ENCODE measurements around the gene GAL3ST3. TPM values are rescaled to one million over a fixed set of nuclear protein-coding genes. Genes with fewer than 3 reads are reported as not detected.
"Not testable (repeated sequence)": the region's sequence is repeated elsewhere in the genome, so short reads cannot be mapped to it uniquely, and the experiment has no call there.

Gene GAL3ST3
- total and polyA plus RNA-seq, 7 donors = 0.03 to 0.36 TPM; not detected in 5

GRCh38 chr11:66081505-66081904 lies 32.5 kb upstream of the GAL3ST3 start:
- DNase-seq = no peak
- Histone ChIP-seq H3K27ac (no peak overlapping the region), H3K27me3 (ENCODE audit: insufficient read depth in 3 of 3, low read length in 2 of 3) (no peaks in the 10 kb centered on the region), H3K9me3 (no peaks in the 10 kb centered on the region), H3K36me3 (ENCODE audit: insufficient read depth in 1 of 2, low read depth in 1 of 2) (no peaks in the 10 kb centered on the region), H3K4me3 (no peak overlapping the region), H3K4me1 (peaks cover 4% of the 10 kb centered on the region)
- 45 to 48% (median 45%) methylated on average over 5 of the region's 5 CpGs for WGBS, 3 donors
- no peak for ATAC-seq
- no peak for TF ChIP-seq CTCF (IDR thresholded peaks at IDR 0.05)
- intact Hi-C loops (cut with DNase I) = no loop called here

GRCh38 chr11:66080055-66080817 lies 31.3 kb upstream of the GAL3ST3 start:
- DNase-seq (peak in 1 of 2 donors; percentile 39), ATAC-seq (peak in 3 of 4 donors; percentile 46 to 63 (median 52))
- H3K27me3 ChIP-seq (ENCODE audit: insufficient read depth in 3 of 3, low read length in 2 of 3) = no peaks in the 10 kb centered on the region
- no peaks in the 10 kb centered on the region for H3K9me3 ChIP-seq
- intact Hi-C loops (cut with DNase I) = no loop called here
- TF ChIP-seq CTCF (IDR thresholded peaks at IDR 0.05) = no peak
- no peak overlapping the region for H3K4me3 ChIP-seq
- H3K36me3 ChIP-seq (ENCODE audit: insufficient read depth in 1 of 2, low read depth in 1 of 2) = no peaks in the 10 kb centered on the region
- peaks cover 4% of the 10 kb centered on the region for H3K4me1 ChIP-seq
- WGBS, 3 donors = 77 to 80% (median 80%) methylated on average over 9 of the region's 9 CpGs
- no peak overlapping the region for H3K27ac ChIP-seq

GRCh38 chr11:66078949-66079348 lies 30.0 kb upstream of the GAL3ST3 start:
- H3K4me3 ChIP-seq; DNase-seq; H3K9me3 ChIP-seq; ATAC-seq; H3K27me3 ChIP-seq (ENCODE audit: insufficient read depth in 3 of 3, low read length in 2 of 3); H3K27ac ChIP-seq; intact Hi-C loops (cut with DNase I); H3K4me1 ChIP-seq: not testable (repeated sequence)
- H3K36me3 ChIP-seq (ENCODE audit: insufficient read depth in 1 of 2, low read depth in 1 of 2) = peaks cover 0 to 11% of the 10 kb centered on the region in 2 donors
- 88 to 91% (median 88%) methylated on average over 7 of the region's 7 CpGs for WGBS, 3 donors

- no peak for ATAC-seq
- no peak overlapping the region for H3K27ac ChIP-seq
- H3K4me3 ChIP-seq = no peak overlapping the region
- H3K27me3 ChIP-seq (ENCODE audit: insufficient read depth in 3 of 3, low read length in 2 of 3) = no peaks in the 10 kb centered on the region
- no peak for DNase-seq
- peaks cover under 1% of the 10 kb centered on the region for H3K4me1 ChIP-seq
- 89 to 96% (median 92%) methylated on average over 3 of the region's 3 CpGs for WGBS, 3 donors
- intact Hi-C loops (cut with DNase I) = no loop called here
- peaks cover 2 to 20% of the 10 kb centered on the region in 2 donors for H3K36me3 ChIP-seq (ENCODE audit: insufficient read depth in 1 of 2, low read depth in 1 of 2)
- no peaks in the 10 kb centered on the region for H3K9me3 ChIP-seq
- no peak for TF ChIP-seq CTCF (IDR thresholded peaks at IDR 0.05)
These were observed 29.0 kb upstream of the GAL3ST3 start for GRCh38 chr11:66077927-66078326.

GRCh38 chr11:66076561-66076960 lies 27.6 kb upstream of the GAL3ST3 start:
- ATAC-seq = no peak
- H3K27me3 ChIP-seq (ENCODE audit: insufficient read depth in 3 of 3, low read length in 2 of 3) = no peaks in the 10 kb centered on the region
- H3K36me3 ChIP-seq (ENCODE audit: insufficient read depth in 1 of 2, low read depth in 1 of 2) = peaks cover 2 to 22% of the 10 kb centered on the region in 2 donors
- intact Hi-C loops (cut with DNase I) = no loop called here
- DNase-seq = no peak
- H3K4me3 ChIP-seq = no peak overlapping the region
- H3K27ac ChIP-seq = no peak overlapping the region
- H3K9me3 ChIP-seq = no peaks in the 10 kb centered on the region
- TF ChIP-seq CTCF (IDR thresholded peaks at IDR 0.05) = no peak
- WGBS, 3 donors = 73 to 84% (median 76%) methylated on average over 9 of the region's 9 CpGs
- H3K4me1 ChIP-seq = no peaks in the 10 kb centered on the region
